Mucosa of gallbladder (tissue), 1 donor: ENCODE data around the gene RAB5IF. TPM values are rescaled to one million over a fixed set of nuclear protein-coding genes. Genes with fewer than 3 reads are reported as not detected.

Experiments used
- total RNA-seq: library from RNA; stranded (reverse); gene quantifications from one replicate; pipeline ENCODE4 v1.2.1, GENCODE V29; 2021
- donor health status: DM: no; HTN: no; CAD: no.

RAB5IF gene
- total RNA-seq, 1 donor from 2014 or later: 109 TPM

Other genes with a start within 250 kb of the RAB5IF start
- gene MYL9, start 64.3 kb upstream of the RAB5IF start, total RNA-seq: 1,833 TPM
- 11.7 TPM for gene TGIF2, start 32.2 kb upstream of the RAB5IF start, total RNA-seq
- gene SLA2, start 40.4 kb downstream of the RAB5IF start, total RNA-seq: 2.0 TPM
- 27.7 TPM for gene NDRG3, start 140.3 kb downstream of the RAB5IF start, total RNA-seq
- 8.7 TPM for gene DSN1, start 168.0 kb downstream of the RAB5IF start, total RNA-seq